Activated naive CD4-positive, alpha-beta T cell treated with anti-CD3 and anti-CD28 coated beads for 36 hours (primary cell): ENCODE measurements around the gene CD47. TPM values are rescaled to one million over a fixed set of nuclear protein-coding genes. Genes with fewer than 3 reads are reported as not detected.
A peak's percentile ranks its signal among the peaks of the same experiment; 100 is the strongest.

ENCODE experiments used
- CTCF ChIA-PET: fragments of 350-600 bp; sonication (Branson Sonifier 250); formaldehyde crosslinking; loops from one replicate; lab custom pipeline; 2021; ENCODE audit warnings: antibody characterized with exemption; lab: Charles Lee
- DNase-seq: peaks from one replicate; pipeline ENCODE4 v3.0.0-alpha.2; 2020
- H3K27ac Mint-ChIP-seq: one replicate; pipeline ENCODE4 v1.8.0; 2021; ENCODE audit warnings: mild to moderate bottlenecking, mixed read lengths
- H3K27me3 Mint-ChIP-seq: one replicate; pipeline ENCODE4 v1.8.0; 2021; ENCODE audit warnings: low read depth, mixed read lengths
- H3K36me3 Mint-ChIP-seq: one replicate; pipeline ENCODE4 v1.8.0; 2021; ENCODE audit warnings: low read depth, mixed read lengths
- H3K4me1 Mint-ChIP-seq: one replicate; pipeline ENCODE4 v1.8.0; 2021; ENCODE audit warnings: low read depth, mixed read lengths
- H3K4me3 Mint-ChIP-seq: one replicate; pipeline ENCODE4 v1.8.0; 2021; ENCODE audit warnings: mild to moderate bottlenecking, moderate library complexity, mixed read lengths
- H3K9me3 Mint-ChIP-seq: one replicate; pipeline ENCODE4 v1.8.0; 2021; ENCODE audit warnings: mixed read lengths
- intact Hi-C: fragments of 100-400 bp; cut with micrococcal nuclease; formaldehyde crosslinking; loops from one replicate; pipeline ENCODE4 v1.15.1; 2023
- total RNA-seq, 2 experiments: library from RNA; stranded (reverse); gene quantifications; one replicate each; pipeline ENCODE4 v1.2.3, GENCODE V29; 2021

Gene CD47
- total RNA-seq, 2 experiments from 2014 or later, result 60.2 to 63.7 TPM

GRCh38 chr3:108110934-108111333 is 20.1 kb upstream of the CD47 start:
- no peak for DNase-seq
- CTCF ChIA-PET, result no interaction called here
- Mint-ChIP-seq H3K4me1 (peaks cover 9% of the 10 kb centered on the region), H3K4me3 (no peak overlapping the region), H3K27ac (no peak overlapping the region), H3K27me3 (no peaks in the 10 kb centered on the region), H3K9me3 (no peaks in the 10 kb centered on the region), H3K36me3 (no peaks in the 10 kb centered on the region)
- intact Hi-C loops, result no loop called here

DNA sequence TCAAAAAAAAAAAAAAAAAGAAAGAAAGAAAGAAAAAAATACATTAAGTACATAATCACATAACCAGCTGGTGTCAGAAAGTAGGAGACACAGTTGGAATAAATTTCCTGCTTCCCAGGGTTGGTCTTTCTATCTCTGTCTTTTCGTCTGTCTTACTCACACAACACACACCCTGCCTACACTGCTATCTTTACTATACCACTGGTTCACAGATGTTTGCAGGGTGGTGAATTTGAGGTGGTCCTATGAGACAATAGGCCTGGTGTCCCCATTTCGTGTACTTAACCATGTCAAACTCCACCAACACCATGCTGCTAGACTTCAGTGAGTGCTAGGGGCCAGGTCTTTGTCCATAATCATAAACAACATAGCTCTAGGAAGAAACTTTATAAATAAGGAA is 17.6 kb upstream of the CD47 start:
- Mint-ChIP-seq H3K9me3 (no peaks in the 10 kb centered on the region), H3K27ac (no peak overlapping the region), H3K36me3 (no peaks in the 10 kb centered on the region), H3K4me1 (peaks cover 9% of the 10 kb centered on the region), H3K4me3 (no peak overlapping the region), H3K27me3 (no peaks in the 10 kb centered on the region)
- no peak for DNase-seq
- CTCF ChIA-PET, result no interaction called here
- intact Hi-C loops, result no loop called here

DNA sequence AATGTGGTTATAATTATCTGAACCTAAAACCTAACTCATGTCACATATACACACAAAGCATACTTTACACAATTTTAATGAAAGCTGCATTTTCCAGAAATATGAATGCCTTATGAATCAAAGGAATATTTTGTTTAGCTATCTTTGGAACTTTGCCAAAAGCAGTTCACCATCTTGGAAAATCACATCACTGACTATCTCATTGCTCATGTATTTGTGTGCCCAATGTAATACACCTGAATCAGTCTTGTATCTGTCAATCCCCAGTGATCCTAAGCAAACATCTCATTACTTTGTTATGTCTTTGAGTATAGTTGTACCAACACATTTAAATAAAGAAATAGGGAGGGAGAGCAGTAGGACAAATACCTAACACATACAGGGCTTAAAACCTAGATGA is 15.6 kb upstream of the CD47 start:
- H3K9me3 Mint-ChIP-seq, result no peaks in the 10 kb centered on the region
- intact Hi-C loops, result no loop called here
- no peaks in the 10 kb centered on the region for H3K36me3 Mint-ChIP-seq
- peaks cover 19% of the 10 kb centered on the region for H3K4me1 Mint-ChIP-seq
- no peak overlapping the region for H3K4me3 Mint-ChIP-seq
- no peak overlapping the region for H3K27ac Mint-ChIP-seq
- no peak for DNase-seq
- CTCF ChIA-PET, result no interaction called here
- no peaks in the 10 kb centered on the region for H3K27me3 Mint-ChIP-seq

DNA sequence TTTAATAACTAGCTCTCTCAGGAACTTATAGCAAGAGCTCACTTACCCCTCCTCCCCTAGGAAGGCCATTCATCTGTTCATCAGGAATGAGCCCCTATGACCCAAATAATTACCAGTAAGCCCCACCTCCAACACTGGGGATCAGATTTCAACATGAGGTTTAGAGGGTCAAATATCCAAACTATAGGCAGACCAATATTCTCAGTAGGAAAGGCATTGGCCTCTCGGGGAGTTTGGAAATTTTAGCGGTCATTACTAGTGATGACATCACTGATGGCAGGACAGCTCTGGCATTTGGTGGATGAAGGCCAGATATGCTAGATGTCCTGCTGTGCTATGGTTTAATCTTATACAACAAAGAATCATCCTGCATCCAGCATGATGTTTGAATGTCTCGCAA is 15.2 kb upstream of the CD47 start:
- Mint-ChIP-seq H3K36me3 (no peaks in the 10 kb centered on the region), H3K4me1 (peaks cover 24% of the 10 kb centered on the region), H3K27ac (no peak overlapping the region), H3K9me3 (no peaks in the 10 kb centered on the region), H3K4me3 (no peak overlapping the region), H3K27me3 (no peaks in the 10 kb centered on the region)
- intact Hi-C loops, result no loop called here
- CTCF ChIA-PET, result interaction anchor here (0.6 to 1.1 kb wide), 2 partner anchors 27 to 714 kb away, joined by 3 read pairs; no protein-coding TSS in a partner anchor
- DNase-seq, result no peak

DNA sequence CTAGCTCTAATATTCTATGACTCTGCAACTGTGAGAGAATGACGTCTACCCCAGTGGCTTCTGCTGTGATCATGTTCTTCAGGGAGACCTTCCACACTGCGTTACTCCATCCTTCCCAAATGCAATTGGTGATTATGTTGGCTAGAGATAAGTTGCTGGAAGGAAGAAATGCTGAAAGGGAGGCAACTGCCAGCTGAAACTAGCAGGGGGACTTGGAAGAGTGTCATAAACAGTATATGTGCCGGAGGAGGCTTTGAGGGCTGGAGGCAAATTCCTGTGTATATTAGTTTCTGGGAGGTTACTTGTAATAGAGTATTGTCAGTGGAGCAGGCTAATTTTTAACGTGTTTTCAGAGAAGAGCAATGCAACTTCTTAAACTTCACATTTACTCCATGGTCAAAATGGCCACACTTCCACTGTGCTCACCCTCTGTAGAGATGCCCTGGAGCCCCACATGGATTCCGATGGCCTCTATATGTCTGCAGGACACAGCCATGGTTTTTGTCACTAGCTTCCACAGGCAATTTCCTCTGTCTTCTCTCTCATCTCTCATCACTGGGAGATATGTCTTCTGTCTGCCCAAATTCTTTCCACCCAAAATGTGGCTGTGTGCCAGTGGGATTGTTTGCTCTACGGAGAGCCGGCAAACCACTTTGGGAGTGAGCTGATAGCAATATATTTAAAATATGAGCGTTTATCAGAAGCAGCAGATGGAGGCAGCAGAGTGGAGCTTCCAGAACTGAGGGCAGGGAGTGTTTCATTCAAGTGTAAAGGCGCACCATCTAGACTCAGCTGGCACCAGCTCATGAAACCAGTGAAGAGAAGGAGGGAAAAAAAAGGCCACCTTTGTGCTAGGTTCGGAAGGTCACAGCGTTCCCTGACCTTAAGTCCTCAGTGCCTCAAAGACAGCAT is 13.3 kb upstream of the CD47 start:
- no peak overlapping the region for H3K4me3 Mint-ChIP-seq
- intact Hi-C loops, result no loop called here
- no peaks in the 10 kb centered on the region for H3K27me3 Mint-ChIP-seq
- no peaks in the 10 kb centered on the region for H3K36me3 Mint-ChIP-seq
- DNase-seq, result no peak
- no peaks in the 10 kb centered on the region for H3K9me3 Mint-ChIP-seq
- CTCF ChIA-PET, result interaction anchor here (0.8 to 1.3 kb wide), 2 partner anchors 12 kb away, joined by 3 to 4 read pairs; no protein-coding TSS in a partner anchor
- peaks cover 42% of the 10 kb centered on the region for H3K4me1 Mint-ChIP-seq
- H3K27ac Mint-ChIP-seq, result no peak overlapping the region

- Mint-ChIP-seq H3K9me3 (no peaks in the 10 kb centered on the region), H3K27ac (no peak overlapping the region), H3K4me3 (no peak overlapping the region), H3K27me3 (no peaks in the 10 kb centered on the region), H3K4me1 (peaks cover 43% of the 10 kb centered on the region), H3K36me3 (no peaks in the 10 kb centered on the region)
- no peak for DNase-seq
- intact Hi-C loops, result no loop called here
- CTCF ChIA-PET, result interaction anchor here (1.3 kb wide), 1 partner anchor 11 kb away, joined by 4 read pairs; no protein-coding TSS in a partner anchor
Measured at GRCh38 chr3:108103040-108103751, 12.4 kb upstream of the CD47 start.

DNA sequence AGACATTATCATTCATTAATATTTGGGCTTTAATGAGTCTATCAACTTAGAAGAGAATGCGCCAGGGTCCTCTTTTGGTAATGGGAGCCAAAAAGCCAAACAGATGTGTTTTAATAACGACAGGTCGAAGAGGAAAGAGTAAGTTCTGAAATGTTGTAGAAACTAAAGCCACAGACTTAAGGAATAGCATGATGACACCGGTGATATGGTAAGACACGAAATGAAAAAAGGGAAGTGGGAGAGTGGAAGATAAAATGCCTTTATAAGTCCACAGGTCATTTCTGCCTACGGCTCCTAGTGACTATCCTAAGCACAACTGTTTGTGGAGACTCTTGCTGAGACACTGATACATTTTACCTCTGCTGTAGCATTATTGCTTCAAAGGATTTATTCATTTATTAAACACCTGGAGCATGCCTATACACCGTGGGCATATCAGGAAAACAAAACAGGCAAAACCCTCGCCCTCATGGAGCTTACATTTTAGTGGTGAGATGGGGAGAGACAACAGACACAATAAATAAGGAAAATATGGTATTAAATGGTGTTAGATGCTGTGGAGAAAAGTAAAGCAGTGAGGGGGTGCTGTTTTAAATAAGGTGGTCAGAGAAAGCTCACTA is 11.7 kb upstream of the CD47 start:
- H3K9me3 Mint-ChIP-seq, result no peaks in the 10 kb centered on the region
- H3K36me3 Mint-ChIP-seq, result no peaks in the 10 kb centered on the region
- CTCF ChIA-PET, result interaction anchor here (1.3 kb wide), 1 partner anchor 10 kb away, joined by 4 read pairs; no protein-coding TSS in a partner anchor
- H3K27me3 Mint-ChIP-seq, result no peaks in the 10 kb centered on the region
- no peak overlapping the region for H3K4me3 Mint-ChIP-seq
- no peak overlapping the region for H3K27ac Mint-ChIP-seq
- H3K4me1 Mint-ChIP-seq, result peaks cover 39% of the 10 kb centered on the region
- DNase-seq, result no peak
- intact Hi-C loops, result no loop called here

GRCh38 chr3:108100906-108101660 is 10.3 kb upstream of the CD47 start:
- peak; percentile 59 for DNase-seq
- CTCF ChIA-PET, result interaction anchor here (0.6 to 1.5 kb wide), 4 partner anchors 12 to 27 kb away, joined by 3 to 7 read pairs (median 6); no protein-coding TSS in a partner anchor
- Mint-ChIP-seq H3K27me3 (no peaks in the 10 kb centered on the region), H3K27ac (no peak overlapping the region), H3K4me1 (peaks cover 43% of the 10 kb centered on the region), H3K9me3 (no peaks in the 10 kb centered on the region), H3K4me3 (peak overlapping the region; percentile 12), H3K36me3 (no peaks in the 10 kb centered on the region)
- intact Hi-C loops, result loop anchor here (1.0 kb wide), 2 partner anchors 12 to 23 kb away; no protein-coding TSS in a partner anchor

GRCh38 chr3:108099679-108100428 is 9.0 kb upstream of the CD47 start:
- intact Hi-C loops, result no loop called here
- DNase-seq, result peak; percentile 42
- CTCF ChIA-PET, result interaction anchor here (0.6 to 1.5 kb wide), 3 partner anchors 18 to 160 kb away, joined by 3 to 6 read pairs (median 3); no protein-coding TSS in a partner anchor
- Mint-ChIP-seq H3K4me1 (peaks cover 44% of the 10 kb centered on the region), H3K9me3 (no peaks in the 10 kb centered on the region), H3K27me3 (no peaks in the 10 kb centered on the region), H3K4me3 (no peak overlapping the region), H3K36me3 (no peaks in the 10 kb centered on the region), H3K27ac (no peak overlapping the region)

DNA sequence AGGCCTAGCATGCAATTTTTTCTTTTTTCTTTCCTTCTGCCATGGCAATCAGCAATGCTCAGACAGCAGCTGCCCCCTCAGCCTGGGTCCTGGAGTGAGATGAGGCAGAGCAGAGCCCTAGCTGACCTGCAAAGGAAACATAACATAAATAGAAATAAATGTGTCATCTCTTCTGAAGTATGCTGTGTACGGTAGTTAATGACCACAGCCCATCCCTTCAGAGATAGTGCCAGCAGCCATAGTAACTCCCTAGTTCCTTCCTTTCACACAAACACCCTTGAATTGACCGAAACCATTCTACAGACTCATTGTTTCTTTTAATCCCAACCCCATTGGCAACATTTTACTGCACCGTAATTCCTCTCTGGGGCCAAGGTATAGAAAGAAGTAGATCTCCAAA is 8.4 kb upstream of the CD47 start:
- Mint-ChIP-seq H3K4me3 (no peak overlapping the region), H3K27ac (no peak overlapping the region), H3K4me1 (peaks cover 44% of the 10 kb centered on the region), H3K27me3 (no peaks in the 10 kb centered on the region), H3K9me3 (no peaks in the 10 kb centered on the region), H3K36me3 (no peaks in the 10 kb centered on the region)
- intact Hi-C loops, result no loop called here
- no peak for DNase-seq
- CTCF ChIA-PET, result interaction anchor here (0.6 kb wide), 1 partner anchor 111 kb away, joined by 3 read pairs; no protein-coding TSS in a partner anchor

DNA sequence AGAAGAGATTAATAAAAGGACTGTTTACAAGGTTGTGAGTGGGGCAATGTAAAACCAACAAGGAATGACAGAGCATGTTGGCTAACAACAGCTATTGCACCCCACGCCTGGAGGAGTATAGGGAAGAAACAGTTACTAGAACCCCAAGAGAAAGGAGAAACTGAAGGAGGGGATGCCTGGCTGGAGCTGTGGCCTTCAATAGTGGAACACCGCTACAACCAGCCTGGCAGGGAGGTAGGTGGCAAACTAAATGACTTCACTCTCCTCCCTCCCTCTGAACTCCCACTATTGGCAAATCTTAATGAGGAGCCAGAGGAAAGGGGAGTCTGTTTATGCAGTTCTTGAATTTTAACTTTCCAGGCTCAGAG is 7.2 kb upstream of the CD47 start:
- intact Hi-C loops, result no loop called here
- no peaks in the 10 kb centered on the region for H3K36me3 Mint-ChIP-seq
- DNase-seq, result no peak
- H3K27me3 Mint-ChIP-seq, result no peaks in the 10 kb centered on the region
- no peak overlapping the region for H3K4me3 Mint-ChIP-seq
- no peak overlapping the region for H3K27ac Mint-ChIP-seq
- H3K4me1 Mint-ChIP-seq, result peaks cover 54% of the 10 kb centered on the region
- H3K9me3 Mint-ChIP-seq, result no peaks in the 10 kb centered on the region
- CTCF ChIA-PET, result interaction anchor here (0.5 kb wide), 1 partner anchor 311 kb away, joined by 3 read pairs; no protein-coding TSS in a partner anchor
